GM12872 (cell line): Measurements from ENCODE around the gene HBE1.

Source experiments
- TF ChIP-seq, protein P1 (sequence below): IDR thresholded peaks from 3 replicates; pipeline ENCODE4 v1.5.1; 2011; ENCODE audit warnings: low read depth, mild to moderate bottlenecking, low read length, moderate library complexity; ENCODE audit not compliant: insufficient read depth

HBE1 gene

DNA sequence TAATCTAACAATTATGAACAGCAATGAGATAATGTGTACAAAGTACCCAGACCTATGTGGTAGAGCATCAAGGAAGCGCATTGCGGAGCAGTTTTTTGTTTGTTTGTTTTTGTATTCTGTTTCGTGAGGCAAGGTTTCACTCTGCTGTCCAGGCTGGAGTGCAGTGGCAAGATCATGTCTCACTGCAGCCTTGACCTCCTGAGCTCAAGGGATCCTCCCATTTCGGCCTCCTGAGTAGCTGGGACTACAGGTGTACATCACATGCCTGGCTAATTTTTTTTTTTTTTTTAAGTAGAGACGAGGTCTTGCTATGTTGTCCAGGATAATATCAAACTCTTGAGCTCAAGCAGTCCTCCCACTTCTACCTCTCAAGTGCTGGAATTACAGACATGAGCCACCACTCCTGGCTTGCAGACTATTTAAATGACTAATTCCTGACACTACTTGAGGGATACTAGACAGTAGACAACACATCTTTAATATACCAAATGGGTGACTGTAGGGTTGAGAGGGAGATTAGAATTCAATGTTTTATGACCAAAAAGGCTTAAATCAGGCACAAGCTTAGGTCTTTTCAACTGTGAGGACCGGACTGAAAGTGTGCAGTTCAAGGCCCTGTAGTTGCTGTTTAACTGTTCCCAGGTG is 19.3 kb upstream of the HBE1 start:
- TF ChIP-seq, protein P1, sequence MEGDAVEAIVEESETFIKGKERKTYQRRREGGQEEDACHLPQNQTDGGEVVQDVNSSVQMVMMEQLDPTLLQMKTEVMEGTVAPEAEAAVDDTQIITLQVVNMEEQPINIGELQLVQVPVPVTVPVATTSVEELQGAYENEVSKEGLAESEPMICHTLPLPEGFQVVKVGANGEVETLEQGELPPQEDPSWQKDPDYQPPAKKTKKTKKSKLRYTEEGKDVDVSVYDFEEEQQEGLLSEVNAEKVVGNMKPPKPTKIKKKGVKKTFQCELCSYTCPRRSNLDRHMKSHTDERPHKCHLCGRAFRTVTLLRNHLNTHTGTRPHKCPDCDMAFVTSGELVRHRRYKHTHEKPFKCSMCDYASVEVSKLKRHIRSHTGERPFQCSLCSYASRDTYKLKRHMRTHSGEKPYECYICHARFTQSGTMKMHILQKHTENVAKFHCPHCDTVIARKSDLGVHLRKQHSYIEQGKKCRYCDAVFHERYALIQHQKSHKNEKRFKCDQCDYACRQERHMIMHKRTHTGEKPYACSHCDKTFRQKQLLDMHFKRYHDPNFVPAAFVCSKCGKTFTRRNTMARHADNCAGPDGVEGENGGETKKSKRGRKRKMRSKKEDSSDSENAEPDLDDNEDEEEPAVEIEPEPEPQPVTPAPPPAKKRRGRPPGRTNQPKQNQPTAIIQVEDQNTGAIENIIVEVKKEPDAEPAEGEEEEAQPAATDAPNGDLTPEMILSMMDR = no peak

DNA sequence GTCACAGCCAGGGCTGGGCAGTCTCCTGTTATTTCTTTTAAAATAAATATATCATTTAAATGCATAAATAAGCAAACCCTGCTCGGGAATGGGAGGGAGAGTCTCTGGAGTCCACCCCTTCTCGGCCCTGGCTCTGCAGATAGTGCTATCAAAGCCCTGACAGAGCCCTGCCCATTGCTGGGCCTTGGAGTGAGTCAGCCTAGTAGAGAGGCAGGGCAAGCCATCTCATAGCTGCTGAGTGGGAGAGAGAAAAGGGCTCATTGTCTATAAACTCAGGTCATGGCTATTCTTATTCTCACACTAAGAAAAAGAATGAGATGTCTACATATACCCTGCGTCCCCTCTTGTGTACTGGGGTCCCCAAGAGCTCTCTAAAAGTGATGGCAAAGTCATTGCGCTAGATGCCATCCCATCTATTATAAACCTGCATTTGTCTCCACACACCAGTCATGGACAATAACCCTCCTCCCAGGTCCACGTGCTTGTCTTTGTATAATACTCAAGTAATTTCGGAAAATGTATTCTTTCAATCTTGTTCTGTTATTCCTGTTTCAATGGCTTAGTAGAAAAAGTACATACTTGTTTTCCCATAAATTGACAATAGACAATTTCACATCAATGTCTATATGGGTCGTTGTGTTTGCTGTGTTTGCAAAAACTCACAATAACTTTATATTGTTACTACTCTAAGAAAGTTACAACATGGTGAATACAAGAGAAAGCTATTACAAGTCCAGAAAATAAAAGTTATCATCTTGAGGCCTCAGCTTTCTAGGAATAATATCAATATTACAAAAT is 18.6 kb upstream of the HBE1 start:
- TF ChIP-seq, protein P1 = no peak

DNA sequence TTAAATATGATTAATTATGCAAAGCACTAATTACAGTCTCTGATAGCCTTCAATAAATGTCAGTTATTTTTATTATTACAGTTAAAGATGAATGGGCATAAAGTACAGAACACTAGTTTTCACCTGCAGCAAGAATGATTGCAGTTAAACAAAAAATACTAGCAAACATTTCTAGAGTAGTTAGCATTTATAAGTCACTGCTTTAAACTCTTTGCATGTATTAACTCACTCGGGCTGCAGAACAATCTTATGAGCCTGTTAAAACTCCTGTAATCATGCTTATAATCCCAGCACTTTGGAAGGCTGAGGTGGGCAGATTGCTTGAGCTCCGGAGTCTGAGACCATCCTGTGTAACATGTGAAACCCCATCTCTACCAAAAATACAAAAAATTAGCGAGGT is 17.2 kb upstream of the HBE1 start:
- TF ChIP-seq, protein P1 = no peak

DNA sequence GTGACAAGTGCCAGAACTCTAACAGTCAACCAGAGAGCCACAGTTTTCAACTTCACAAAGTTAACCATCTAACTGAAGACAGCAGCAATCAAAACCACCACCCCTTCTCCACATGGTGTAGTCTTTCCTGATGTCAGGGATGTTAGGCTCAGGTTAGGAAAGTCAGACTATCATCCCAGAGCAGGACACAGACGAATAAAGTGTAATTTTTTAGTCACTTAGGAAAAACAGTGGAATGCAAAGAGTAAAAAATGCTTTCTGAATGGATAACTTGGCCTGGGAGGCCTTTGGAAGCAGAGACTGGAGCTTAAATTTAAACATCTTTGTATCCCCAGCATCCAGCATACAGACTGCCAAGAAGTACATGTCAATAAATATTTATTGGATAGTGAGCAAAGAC is 16.6 kb upstream of the HBE1 start:
- TF ChIP-seq, protein P1 = no peak

DNA sequence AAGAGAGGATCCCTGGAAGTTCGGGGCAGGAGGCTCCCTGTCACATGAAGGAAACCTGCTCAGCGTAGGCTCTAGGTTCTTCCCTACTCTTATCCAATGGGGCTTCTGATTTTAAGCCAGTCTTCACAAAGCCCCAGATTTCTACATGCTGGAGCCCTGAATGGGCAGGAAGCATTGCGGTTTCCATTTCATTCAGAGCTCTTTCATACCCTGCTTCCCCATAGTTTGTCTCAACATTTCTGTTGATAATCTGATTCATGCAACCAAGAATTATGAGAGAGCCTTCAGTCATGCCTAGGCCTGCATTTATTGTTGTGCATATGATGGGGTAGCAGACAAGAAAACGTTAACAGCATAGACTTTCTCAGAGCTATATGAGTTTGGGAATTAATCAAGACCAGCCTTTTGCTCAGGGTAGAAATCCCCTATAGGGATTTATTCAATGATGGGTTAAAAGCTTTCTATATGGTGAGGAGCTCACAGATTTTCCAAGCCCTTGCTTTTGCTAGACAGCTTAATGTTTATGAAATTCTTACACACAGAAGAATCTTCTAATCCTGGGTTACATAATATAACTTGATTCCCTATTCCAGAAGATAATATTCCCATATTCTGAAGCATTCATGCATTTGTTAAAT is 16.1 kb upstream of the HBE1 start:
- TF ChIP-seq, protein P1 = no peak

DNA sequence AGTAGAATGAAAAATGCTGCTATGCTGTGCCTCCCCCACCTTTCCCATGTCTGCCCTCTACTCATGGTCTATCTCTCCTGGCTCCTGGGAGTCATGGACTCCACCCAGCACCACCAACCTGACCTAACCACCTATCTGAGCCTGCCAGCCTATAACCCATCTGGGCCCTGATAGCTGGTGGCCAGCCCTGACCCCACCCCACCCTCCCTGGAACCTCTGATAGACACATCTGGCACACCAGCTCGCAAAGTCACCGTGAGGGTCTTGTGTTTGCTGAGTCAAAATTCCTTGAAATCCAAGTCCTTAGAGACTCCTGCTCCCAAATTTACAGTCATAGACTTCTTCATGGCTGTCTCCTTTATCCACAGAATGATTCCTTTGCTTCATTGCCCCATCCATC is 14.9 kb upstream of the HBE1 start:
- TF ChIP-seq, protein P1 = no peak

DNA sequence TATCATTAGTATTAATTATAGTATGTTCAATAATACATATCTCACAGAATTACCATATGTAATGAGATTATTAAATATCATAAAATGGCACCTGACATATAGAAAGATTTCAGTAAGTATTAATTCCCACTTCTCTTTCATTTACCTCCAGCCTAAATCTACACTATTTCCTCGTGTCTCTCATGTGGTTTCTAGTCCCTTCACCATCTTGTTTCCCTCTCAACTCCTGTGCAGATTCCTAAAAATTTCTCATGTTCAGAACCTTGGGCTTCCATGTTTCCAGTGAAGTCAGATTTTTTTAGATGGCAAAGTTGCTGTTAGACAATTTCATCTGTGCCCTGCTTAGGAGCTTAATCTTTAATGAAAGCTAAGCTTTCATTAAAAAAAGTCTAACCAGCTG is 14.1 kb upstream of the HBE1 start:
- TF ChIP-seq, protein P1 = no peak
